Loucy (cell line): Measurements from ENCODE around the gene BCLAF3.

Experiments
- CTCF ChIP-seq: fragments of 200-600 bp; sonication (generic); conservative IDR thresholded peaks from 2 replicates; pipeline ENCODE4 v1.5.1; 2014; ENCODE audit warnings: mild to moderate bottlenecking, antibody characterized with exemption, low read length
- EZH2phosphoT487 ChIP-seq: fragments of 200-600 bp; IDR thresholded peaks from 2 replicates; pipeline ENCODE4 v1.6.1; 2018; ENCODE audit warnings: antibody characterized with exemption, mild to moderate bottlenecking, moderate library complexity, borderline replicate concordance

- TF ChIP-seq CTCF (no peak), EZH2phosphoT487 (no peak)
Observed at GRCh38 chrX:19949340-19949739, 41.5 kb downstream of the BCLAF3 start.
